SJSA1 (cell line): Measurements from ENCODE around the gene TFF3. TPM values are rescaled to one million over a fixed set of nuclear protein-coding genes. Genes with fewer than 3 reads are reported as not detected.
"Not testable (repeated sequence)": the region's sequence is repeated elsewhere in the genome, so short reads cannot be mapped to it uniquely, and the experiment has no call there.

ENCODE experiments used
- DNase-seq, 2 experiments: peaks; one replicate each; pipeline ENCODE4 v3.0.0-alpha.2; 2015 to 2020; ENCODE audit warnings: low spot score in 2 of 2, low read depth in 1 of 2
- H3K27ac ChIP-seq: fragments of 250-450 bp; sonication (Bioruptor Pico); 2 replicates; pipeline ENCODE4 v1.5.1; 2020; ENCODE audit warnings: mild to moderate bottlenecking, moderate library complexity
- H3K27me3 ChIP-seq: fragments of 250-450 bp; sonication (Bioruptor Pico); replicated peaks from 2 replicates; pipeline ENCODE4 v1.5.1; 2020; ENCODE audit warnings: mild to moderate bottlenecking, moderate library complexity
- H3K36me3 ChIP-seq: fragments of 250-450 bp; sonication (Bioruptor Pico); 2 replicates; pipeline ENCODE4 v1.5.1; 2020; ENCODE audit warnings: mild to moderate bottlenecking
- H3K4me1 ChIP-seq: fragments of 250-450 bp; sonication (Bioruptor Pico); replicated peaks from 2 replicates; pipeline ENCODE4 v1.6.1; 2021; ENCODE audit warnings: mild to moderate bottlenecking
- H3K4me3 ChIP-seq: fragments of 250-450 bp; sonication (Bioruptor Pico); 2 replicates; pipeline ENCODE4 v1.5.1; 2020; ENCODE audit warnings: mild to moderate bottlenecking
- H3K9me3 ChIP-seq: fragments of 250-450 bp; sonication (Bioruptor Pico); replicated peaks from 2 replicates; pipeline ENCODE4 v1.5.1; 2020; ENCODE audit warnings: mild to moderate bottlenecking
- total RNA-seq: library from RNA; depleted of rRNA; stranded (reverse); fragments of >200 nt; shearing (Covaris generic); gene quantifications from 2 replicates; pipeline ENCODE4 v1.2.3, GENCODE V29; 2014

TFF3 gene
- total RNA-seq, 1 experiment from 2014 or later: not detected

DNA sequence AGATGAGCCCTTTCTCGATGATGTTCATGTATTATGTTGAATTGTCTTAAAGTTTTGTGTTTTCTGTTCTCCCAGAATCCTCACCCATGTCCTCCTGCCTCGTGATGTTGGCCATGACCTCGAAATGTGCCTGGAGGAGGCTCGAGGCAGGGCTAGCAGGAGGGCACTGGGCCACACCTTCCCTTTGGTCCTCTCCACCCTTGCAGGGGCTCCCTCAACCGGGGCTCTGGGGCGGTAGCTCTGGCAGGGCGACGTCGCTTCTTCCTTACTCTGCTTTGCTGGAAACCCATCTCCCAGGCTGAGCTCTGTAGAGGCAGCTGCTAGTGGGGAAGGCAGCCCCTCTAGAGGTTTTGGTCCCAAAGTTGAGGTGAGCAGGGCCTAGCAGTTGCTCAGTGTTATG is 14.3 kb downstream of the TFF3 start:
- Histone ChIP-seq H3K27ac (no peak overlapping the region), H3K4me1 (0 out of 2 replicates have a peak, but pooled peaks cover 4% of the 10 kb centered on the region), H3K27me3 (no peaks in the 10 kb centered on the region), H3K4me3 (no peak overlapping the region), H3K9me3 (no peaks in the 10 kb centered on the region), H3K36me3 (no peaks in the 10 kb centered on the region)
- DNase-seq: no peak

DNA sequence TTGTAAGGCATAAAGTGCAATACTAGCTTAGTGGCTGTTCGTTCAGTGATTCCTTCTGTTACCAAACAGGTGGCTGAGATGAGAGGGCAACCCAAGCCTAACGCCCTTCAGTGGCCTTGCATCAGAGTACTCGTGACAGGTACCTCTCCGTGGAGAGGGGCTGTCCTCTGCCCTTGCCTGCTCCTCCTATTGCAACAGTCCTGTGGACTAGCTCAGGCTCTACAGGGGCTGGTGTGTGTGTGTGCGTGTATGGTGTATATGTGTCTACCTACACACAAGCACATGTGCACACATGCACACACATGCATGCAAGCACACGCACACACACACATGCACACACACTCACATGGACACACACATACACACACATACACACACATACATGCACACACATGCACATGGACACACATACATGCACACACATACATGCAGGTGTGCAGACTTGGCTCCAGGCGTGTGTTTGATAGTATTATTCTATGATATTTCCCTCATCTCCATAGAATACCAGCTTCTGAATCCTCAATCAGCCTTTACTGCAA is 15.1 kb downstream of the TFF3 start:
- Histone ChIP-seq H3K27me3 (no peaks in the 10 kb centered on the region), H3K9me3 (no peaks in the 10 kb centered on the region), H3K27ac (no peak overlapping the region), H3K4me1 (0 out of 2 replicates have a peak, but pooled peaks cover 4% of the 10 kb centered on the region), H3K4me3 (no peak overlapping the region), H3K36me3 (no peaks in the 10 kb centered on the region)
- DNase-seq: no peak

DNA sequence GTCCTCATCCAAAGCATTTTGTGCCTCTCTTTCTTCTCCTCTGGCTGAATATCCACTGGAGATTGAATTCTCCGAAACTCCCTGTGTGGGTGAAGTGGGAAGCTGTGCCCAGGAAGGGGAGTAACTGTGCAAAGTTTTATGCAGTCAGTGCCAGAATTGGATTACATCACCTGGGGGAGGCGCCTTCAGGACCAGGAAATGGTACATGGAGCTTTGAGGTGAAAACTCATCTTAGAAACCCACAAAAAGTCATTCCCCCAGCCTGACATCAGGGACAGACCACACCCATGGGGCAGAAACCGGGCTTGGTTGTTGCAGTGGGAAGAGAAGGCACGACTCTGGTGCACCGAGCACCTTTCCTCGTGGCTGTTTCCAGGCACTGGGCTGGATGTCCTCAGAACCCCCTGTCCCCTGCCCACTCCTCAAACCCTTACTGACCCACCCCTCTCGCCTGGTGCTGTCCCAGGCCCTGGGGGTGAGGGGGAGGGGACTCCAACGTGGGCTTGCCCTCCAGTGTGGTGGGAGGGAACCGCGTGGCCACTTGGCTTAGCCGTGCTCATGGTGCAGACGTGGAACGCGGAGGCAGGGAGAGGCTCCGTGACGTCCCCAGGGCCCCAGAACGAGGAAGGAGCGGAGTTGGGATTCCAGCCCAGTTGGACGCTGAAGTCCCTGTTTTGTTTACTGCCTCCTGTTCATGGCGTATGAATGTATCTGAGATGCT is 15.7 kb downstream of the TFF3 start:
- H3K36me3 ChIP-seq: no peaks in the 10 kb centered on the region
- no peak for DNase-seq
- H3K4me3 ChIP-seq: no peak overlapping the region
- no peaks in the 10 kb centered on the region for H3K27me3 ChIP-seq
- no peaks in the 10 kb centered on the region for H3K4me1 ChIP-seq
- no peak overlapping the region for H3K27ac ChIP-seq
- H3K9me3 ChIP-seq: no peaks in the 10 kb centered on the region

DNA sequence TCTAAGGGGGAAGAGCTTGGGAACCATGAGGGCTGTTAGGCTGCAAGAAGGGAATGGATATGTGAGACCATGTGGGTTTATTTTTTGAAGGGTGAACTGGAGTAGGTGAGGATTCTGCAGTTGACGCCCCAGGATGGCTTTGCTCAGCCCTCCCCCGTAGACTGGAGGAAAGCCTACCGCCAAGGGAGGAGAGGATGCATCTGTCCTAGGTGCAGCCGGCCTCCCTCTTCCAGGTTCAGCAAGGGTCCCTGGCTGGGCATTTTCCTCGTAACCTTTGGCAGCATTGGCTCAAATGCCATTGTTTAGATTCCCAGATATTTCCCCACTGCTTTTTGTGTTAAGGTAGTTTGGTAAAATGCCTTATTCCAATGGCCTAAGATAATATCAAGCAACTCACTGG is 16.6 kb downstream of the TFF3 start:
- Histone ChIP-seq H3K27ac (no peak overlapping the region), H3K9me3 (no peaks in the 10 kb centered on the region), H3K36me3 (no peaks in the 10 kb centered on the region), H3K27me3 (no peaks in the 10 kb centered on the region), H3K4me1 (no peaks in the 10 kb centered on the region), H3K4me3 (no peak overlapping the region)
- no peak for DNase-seq

DNA sequence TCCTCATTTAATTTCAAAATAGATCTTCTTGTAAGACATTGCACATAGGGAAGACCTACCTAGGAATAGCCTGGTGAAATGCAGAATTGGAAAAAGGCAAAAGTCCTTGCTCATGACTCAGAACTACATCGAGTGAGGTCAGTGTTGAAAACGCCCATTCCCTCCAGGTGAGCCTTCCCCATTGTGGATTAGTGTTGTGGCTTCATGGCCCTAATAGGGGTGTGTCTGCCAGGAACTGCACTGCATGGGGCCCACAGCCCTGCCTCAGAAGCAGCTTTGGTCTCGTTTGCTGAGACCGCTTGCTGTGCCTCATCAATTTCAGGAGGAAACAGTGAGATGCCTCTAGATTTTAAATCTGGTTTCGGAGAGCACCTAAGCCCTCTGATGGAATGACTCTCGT is 17.0 kb downstream of the TFF3 start:
- DNase-seq: no peak
- Histone ChIP-seq H3K27ac (no peak overlapping the region), H3K4me1 (no peaks in the 10 kb centered on the region), H3K27me3 (no peaks in the 10 kb centered on the region), H3K36me3 (no peaks in the 10 kb centered on the region), H3K4me3 (no peak overlapping the region), H3K9me3 (no peaks in the 10 kb centered on the region)

DNA sequence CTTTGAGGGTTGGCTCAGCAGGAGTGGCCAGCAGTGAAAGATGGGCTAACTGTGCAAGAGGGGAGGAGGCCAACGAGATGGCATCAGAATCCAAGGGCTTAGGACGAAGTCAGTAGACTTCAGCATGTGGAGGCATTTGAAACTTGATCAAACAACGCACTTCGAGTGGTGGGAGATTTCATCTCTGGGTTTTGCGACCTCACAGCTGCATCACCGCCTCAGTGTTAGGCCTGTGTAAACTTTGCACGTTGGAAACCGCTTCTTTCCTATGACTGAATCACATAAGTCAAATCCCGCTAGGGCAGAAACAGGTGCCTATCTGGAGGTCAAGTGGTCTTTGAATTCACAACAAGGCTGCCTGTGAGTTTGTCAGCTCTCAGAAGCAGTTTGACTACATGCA is 17.8 kb downstream of the TFF3 start:
- H3K9me3 ChIP-seq: no peaks in the 10 kb centered on the region
- no peaks in the 10 kb centered on the region for H3K36me3 ChIP-seq
- no peaks in the 10 kb centered on the region for H3K4me1 ChIP-seq
- H3K27ac ChIP-seq: no peak overlapping the region
- no peaks in the 10 kb centered on the region for H3K27me3 ChIP-seq
- H3K4me3 ChIP-seq: no peak overlapping the region
- no peak for DNase-seq

DNA sequence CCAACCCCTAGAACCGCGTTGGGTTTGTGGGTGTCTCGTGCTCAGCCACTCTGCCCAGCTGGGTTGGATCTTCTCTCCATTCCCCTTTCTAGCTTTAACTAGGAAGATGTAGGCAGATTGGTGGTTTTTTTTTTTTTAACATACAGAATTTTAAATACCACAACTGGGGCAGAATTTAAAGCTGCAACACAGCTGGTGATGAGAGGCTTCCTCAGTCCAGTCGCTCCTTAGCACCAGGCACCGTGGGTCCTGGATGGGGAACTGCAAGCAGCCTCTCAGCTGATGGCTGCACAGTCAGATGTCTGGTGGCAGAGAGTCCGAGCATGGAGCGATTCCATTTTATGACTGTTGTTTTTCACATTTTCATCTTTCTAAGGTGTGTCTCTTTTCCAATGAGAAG is 18.7 kb downstream of the TFF3 start:
- Histone ChIP-seq H3K27me3 (no peaks in the 10 kb centered on the region), H3K9me3 (no peaks in the 10 kb centered on the region), H3K4me3 (no peak overlapping the region), H3K27ac (no peak overlapping the region), H3K4me1 (no peaks in the 10 kb centered on the region), H3K36me3 (no peaks in the 10 kb centered on the region)
- no peak for DNase-seq

DNA sequence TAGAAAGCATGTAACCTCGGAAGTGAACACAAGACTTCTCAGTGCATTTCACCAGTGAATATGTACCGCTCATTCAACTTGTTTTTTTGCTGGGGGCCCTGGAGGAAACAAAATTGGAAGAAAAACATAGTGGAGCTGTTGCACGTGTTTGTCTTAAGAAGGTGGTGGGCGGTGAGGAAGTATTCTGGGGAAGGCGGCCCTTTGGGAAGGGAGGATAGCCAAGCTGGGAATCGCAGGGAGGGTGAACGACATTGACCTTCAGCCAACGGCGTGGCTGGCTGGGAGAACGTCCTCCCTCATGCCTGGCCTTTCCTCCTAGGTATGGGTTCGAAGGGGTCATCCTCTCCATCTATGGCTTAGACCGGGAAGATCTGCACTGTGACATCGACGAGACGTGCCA is 19.4 kb downstream of the TFF3 start:
- Histone ChIP-seq H3K4me3 (no peak overlapping the region), H3K9me3 (no peaks in the 10 kb centered on the region), H3K36me3 (no peaks in the 10 kb centered on the region), H3K27me3 (no peaks in the 10 kb centered on the region), H3K4me1 (no peaks in the 10 kb centered on the region), H3K27ac (no peak overlapping the region)
- DNase-seq: no peak

DNA sequence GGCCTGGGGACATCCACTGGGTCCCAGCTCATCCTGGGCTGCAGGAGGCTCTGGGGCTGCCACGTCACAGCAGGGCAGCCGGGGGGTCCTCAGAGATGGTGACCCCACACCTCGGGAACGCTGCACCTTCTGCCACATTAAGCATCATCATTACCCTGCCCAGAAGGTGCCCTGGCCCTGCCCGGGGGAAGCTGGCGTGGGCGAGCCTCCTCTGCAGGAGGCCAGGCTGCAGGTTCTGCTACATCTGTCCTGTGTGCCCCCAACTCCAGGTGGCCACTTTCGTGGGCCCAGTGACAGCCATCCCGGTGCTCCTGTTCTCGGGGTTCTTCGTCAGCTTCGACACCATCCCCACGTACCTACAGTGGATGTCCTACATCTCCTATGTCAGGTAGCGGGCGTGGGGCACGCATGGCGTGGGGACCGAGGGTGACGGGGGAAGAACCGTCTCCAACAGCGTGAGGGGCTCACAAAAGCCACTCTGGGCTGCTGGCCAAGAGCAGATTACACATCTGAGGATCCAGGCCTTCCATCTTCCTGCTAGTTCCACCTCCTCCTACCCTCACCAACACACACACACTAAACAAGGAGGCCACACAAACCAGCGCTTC is 20.8 kb downstream of the TFF3 start:
- Histone ChIP-seq H3K27me3 (no peaks in the 10 kb centered on the region), H3K27ac (no peak overlapping the region), H3K9me3 (no peaks in the 10 kb centered on the region), H3K4me1 (no peaks in the 10 kb centered on the region), H3K36me3 (no peaks in the 10 kb centered on the region), H3K4me3 (no peak overlapping the region)
- no peak for DNase-seq

DNA sequence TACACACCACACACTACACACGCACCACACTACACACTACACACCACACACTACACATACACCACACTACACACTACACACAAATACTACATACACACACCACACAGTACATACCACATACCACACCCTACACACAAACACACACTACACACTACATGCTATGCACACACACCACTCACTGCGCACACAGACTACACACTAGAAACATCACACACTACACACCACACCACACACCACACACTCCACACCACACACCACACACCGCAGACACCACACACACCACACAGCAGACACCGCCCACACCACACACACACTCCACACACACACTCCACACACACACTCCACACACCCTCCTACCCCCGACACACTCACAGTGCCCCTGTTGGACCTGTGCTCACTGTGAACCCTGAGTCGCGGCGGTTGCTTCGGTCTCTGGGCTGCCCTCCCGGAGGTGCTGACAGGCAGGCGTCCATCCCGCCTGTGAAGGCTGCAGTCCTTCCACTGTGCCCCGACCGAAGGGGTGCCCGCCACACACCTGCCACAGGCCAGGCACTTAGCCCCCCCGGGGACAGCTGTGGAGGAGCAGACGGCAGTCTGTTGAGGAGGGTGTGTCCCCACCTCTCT is 21.4 kb downstream of the TFF3 start:
- no peak for DNase-seq
- Histone ChIP-seq H3K27ac (no peak overlapping the region), H3K4me3 (no peak overlapping the region), H3K4me1 (peaks cover 5% of the 10 kb centered on the region), H3K36me3 (no peaks in the 10 kb centered on the region), H3K9me3 (no peaks in the 10 kb centered on the region), H3K27me3 (no peaks in the 10 kb centered on the region)

DNA sequence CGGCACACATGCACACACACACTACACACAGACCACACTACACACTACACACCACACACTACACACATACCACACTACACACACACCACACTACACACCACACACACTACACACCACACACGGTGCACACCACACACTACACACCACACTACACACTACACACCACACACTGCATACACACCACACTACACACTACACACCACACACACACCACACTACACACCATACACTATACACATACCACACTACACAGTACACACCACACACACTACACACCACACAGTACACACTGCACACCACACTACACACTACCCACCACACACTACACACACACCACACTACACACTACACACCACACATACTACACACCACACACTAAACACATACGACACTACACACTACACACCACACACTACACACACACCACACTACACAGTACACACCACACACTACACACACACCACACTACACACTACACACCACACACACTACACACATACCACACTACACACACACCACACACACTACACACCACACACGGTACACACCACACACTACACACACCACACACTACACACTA is 22.6 kb downstream of the TFF3 start:
- H3K4me1 ChIP-seq: peaks cover 16% of the 10 kb centered on the region
- not testable (repeated sequence) for H3K27ac ChIP-seq, H3K27me3 ChIP-seq, H3K4me3 ChIP-seq, H3K36me3 ChIP-seq, H3K9me3 ChIP-seq, DNase-seq

DNA sequence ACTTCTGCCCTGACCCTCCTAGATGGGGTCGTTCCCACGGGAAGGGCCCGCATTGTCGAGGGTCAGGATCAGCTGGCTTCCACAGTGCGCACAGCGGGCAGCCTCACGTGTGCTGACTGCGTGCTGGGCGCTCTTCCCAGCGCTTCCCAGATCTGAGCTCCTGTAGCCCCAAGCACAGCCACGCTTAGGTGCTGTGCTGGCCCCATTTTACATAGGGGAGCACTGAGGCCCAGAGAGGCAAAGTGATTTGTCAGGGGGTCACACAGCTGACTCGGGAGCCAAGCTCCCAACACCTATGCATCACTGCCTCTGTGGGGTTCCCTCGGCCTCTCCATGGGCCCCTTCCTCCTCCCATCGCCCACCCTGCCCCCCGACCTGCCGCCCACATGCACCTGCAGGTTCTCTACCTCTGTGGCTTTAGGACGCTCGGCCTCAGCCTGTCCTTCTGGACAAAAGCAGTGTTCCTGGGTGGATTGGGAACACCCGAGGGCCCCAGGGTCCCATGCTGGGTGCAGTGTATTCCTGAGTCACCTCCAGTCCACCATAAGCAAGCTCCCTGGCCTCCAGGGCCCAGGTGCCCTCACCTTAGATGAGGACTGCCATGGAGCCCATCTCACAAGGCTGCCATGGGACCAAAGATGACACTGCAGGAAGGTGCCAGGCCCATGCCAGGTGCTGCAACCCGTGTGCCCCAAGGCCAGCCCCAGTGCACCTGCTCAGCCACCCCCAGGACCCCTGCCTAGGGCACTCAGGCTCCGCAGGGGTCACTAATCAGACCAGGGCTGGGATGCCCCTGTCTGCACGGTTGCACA is 23.3 kb downstream of the TFF3 start:
- Histone ChIP-seq H3K27me3 (no peaks in the 10 kb centered on the region), H3K4me3 (no peak overlapping the region), H3K9me3 (no peaks in the 10 kb centered on the region), H3K4me1 (peaks cover 23% of the 10 kb centered on the region), H3K36me3 (no peaks in the 10 kb centered on the region), H3K27ac (no peak overlapping the region)
- DNase-seq: no peak

DNA sequence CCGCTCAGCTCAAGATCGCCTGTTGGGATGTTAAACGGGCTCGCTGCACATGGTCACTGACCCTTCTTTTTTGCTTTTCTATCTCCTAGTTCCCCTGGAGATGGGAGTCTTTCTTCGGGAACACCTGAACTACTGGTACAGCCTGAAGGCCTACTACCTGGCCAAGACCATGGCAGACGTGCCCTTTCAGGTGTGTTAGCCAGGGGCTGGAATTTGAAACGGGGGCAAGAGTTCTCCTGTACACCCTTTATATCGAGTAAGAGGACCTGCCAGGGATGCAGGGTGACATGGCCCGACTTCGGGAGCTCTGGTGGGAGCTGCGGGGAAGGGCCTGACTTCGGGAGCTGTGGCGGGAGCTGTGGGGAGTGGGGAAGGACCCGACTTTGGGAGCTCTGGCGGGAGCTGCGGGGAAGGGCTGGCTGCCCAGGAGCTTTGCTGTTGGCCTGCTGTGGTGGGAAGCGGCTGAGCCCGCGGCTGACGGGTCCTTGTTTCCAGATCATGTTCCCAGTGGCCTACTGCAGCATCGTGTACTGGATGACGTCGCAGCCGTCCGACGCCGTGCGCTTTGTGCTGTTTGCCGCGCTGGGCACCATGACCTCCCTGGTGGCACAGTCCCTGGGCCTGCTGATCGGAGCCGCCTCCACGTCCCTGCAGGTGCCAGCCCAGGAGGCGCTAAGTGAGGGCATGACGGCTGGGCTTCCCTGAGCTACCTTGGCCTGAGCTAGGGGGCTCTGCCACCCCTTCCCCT is 24.0 kb downstream of the TFF3 start:
- no peaks in the 10 kb centered on the region for H3K27me3 ChIP-seq
- H3K4me3 ChIP-seq: no peak overlapping the region
- no peaks in the 10 kb centered on the region for H3K36me3 ChIP-seq
- no peaks in the 10 kb centered on the region for H3K9me3 ChIP-seq
- no peak for DNase-seq
- no peak overlapping the region for H3K27ac ChIP-seq
- H3K4me1 ChIP-seq: peaks cover 30% of the 10 kb centered on the region
